Measurements from ENCODE around the gene AKR1D1.
"Not testable (repeated sequence)": the region's sequence is repeated elsewhere in the genome, so short reads cannot be mapped to it uniquely, and the experiment has no call there.

AKR1D1 gene

GRCh38 chr7:138144958-138145357 lies 68.7 kb downstream of the AKR1D1 start:
- Histone ChIP-seq H2AFZ (ENCODE audit: low read length) (no peak overlapping the region), H3K27ac (ENCODE audit: low read depth, low read length, poor library complexity, severe bottlenecking) (no peak overlapping the region), H3F3A (ENCODE audit: insufficient read depth, low read length) (no peaks in the 10 kb centered on the region), H3K4me3 (ENCODE audit: low read depth, low read length, poor library complexity, severe bottlenecking) (no peak overlapping the region), H3K79me2 (ENCODE audit: insufficient read depth, low read length) (no peaks in the 10 kb centered on the region), H3K36me3 (ENCODE audit: insufficient read depth, low read length) (no peaks in the 10 kb centered on the region), H3K4me2 (ENCODE audit: low read length) (no peak overlapping the region), H3K9me2 (ENCODE audit: low read depth, low read length) (no peaks in the 10 kb centered on the region), H4K20me1 (ENCODE audit: insufficient read depth, low read length) (no peaks in the 10 kb centered on the region), H3K9ac (ENCODE audit: low read length) (no peak overlapping the region), H3K9me3 (ENCODE audit: low read length) (no peaks in the 10 kb centered on the region), H3K27me3 (ENCODE audit: insufficient read depth, low read length) (no peaks in the 10 kb centered on the region), H3K4me1 (ENCODE audit: insufficient read depth, low read length, severe bottlenecking) (no peaks in the 10 kb centered on the region)
- no peak for TF ChIP-seq EZH2 (IDR thresholded peaks at IDR 0.05; ENCODE audit: borderline replicate concordance, low read length)
- TF ChIP-seq CTCF (IDR thresholded peaks at IDR 0.05; ENCODE audit: low read length) = no peak

DNA sequence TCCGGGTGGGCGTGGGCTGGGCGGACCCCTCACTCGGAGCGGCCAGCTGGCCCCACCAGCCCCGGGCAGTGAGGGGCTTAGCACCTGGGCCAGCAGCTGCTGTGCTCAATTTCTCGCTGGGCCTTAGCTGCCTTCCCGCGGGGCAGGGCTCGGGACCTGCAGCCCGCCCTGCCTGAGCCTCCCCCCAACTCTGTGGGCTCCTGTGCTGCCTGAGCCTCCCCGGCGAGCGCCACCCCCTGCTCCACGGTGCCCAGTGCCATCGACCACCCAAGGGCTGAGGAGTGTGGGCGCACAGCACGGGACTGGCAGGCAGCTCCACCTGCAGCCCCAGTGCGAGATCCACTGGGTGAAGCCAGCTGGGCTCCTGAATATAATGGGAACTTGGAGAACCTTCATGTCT lies 70.0 kb downstream of the AKR1D1 start:
- not testable (repeated sequence) for H2AFZ ChIP-seq (ENCODE audit: low read length); H4K20me1 ChIP-seq (ENCODE audit: insufficient read depth, low read length); H3K27me3 ChIP-seq (ENCODE audit: insufficient read depth, low read length); H3K27ac ChIP-seq (ENCODE audit: low read depth, low read length, poor library complexity, severe bottlenecking); H3K9me2 ChIP-seq (ENCODE audit: low read depth, low read length); H3K36me3 ChIP-seq (ENCODE audit: insufficient read depth, low read length); H3K9ac ChIP-seq (ENCODE audit: low read length); H3F3A ChIP-seq (ENCODE audit: insufficient read depth, low read length); H3K4me1 ChIP-seq (ENCODE audit: insufficient read depth, low read length, severe bottlenecking); H3K4me3 ChIP-seq (ENCODE audit: low read depth, low read length, poor library complexity, severe bottlenecking); H3K9me3 ChIP-seq (ENCODE audit: low read length); H3K4me2 ChIP-seq (ENCODE audit: low read length); H3K79me2 ChIP-seq (ENCODE audit: insufficient read depth, low read length)

- H3K9me2 ChIP-seq (ENCODE audit: low read depth, low read length); H3K27me3 ChIP-seq (ENCODE audit: insufficient read depth, low read length); H3F3A ChIP-seq (ENCODE audit: insufficient read depth, low read length); H3K4me3 ChIP-seq (ENCODE audit: low read depth, low read length, poor library complexity, severe bottlenecking); H3K9me3 ChIP-seq (ENCODE audit: low read length); H4K20me1 ChIP-seq (ENCODE audit: insufficient read depth, low read length); H3K4me2 ChIP-seq (ENCODE audit: low read length); H3K36me3 ChIP-seq (ENCODE audit: insufficient read depth, low read length); H3K27ac ChIP-seq (ENCODE audit: low read depth, low read length, poor library complexity, severe bottlenecking); H3K9ac ChIP-seq (ENCODE audit: low read length); H3K79me2 ChIP-seq (ENCODE audit: insufficient read depth, low read length); H3K4me1 ChIP-seq (ENCODE audit: insufficient read depth, low read length, severe bottlenecking); H2AFZ ChIP-seq (ENCODE audit: low read length): not testable (repeated sequence)
These were observed 70.8 kb downstream of the AKR1D1 start for GRCh38 chr7:138146757-138147734.

DNA sequence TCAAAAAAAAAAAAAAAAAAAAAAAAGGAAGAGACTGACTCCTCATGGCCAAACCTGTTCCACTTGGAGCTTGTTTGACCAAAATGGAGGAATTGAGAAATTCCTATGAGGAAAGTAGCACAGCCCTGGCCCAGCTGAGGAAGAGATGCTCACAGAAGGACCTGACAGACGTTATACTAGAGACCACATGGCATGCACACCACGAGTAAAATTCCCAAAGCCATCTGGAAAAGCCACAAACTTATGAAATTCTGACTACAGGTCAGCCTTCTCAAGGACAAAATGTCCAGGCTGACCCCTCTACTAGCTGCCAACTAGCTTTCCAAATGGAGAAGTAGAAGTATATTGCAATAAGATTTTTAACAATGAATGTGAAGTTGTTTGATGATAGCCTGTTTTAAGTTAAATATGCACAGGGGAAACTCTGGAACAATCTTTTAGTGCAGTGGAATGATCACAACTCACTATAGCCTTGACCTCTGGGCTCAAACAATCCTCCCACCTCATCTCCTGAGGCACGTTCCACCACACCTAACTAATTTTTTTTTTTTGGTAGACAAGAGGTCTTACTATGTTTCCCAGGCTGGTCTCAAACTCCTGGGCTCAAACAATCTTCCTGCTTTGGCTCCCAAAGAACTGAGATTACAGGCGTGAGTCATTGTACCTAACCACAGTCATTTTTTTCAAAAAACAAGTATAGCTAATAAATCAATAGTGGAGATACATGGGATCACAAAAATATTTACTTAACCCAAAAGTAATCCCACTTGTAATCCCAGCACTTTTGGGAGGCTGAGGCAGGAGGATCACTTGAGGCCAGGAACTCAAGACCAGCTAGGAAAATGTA lies 75.7 kb downstream of the AKR1D1 start:
- H3K9ac ChIP-seq (ENCODE audit: low read length) = no peak overlapping the region
- no peaks in the 10 kb centered on the region for H3K79me2 ChIP-seq (ENCODE audit: insufficient read depth, low read length)
- H2AFZ ChIP-seq (ENCODE audit: low read length) = no peak overlapping the region
- no peaks in the 10 kb centered on the region for H4K20me1 ChIP-seq (ENCODE audit: insufficient read depth, low read length)
- TF ChIP-seq CTCF (IDR thresholded peaks at IDR 0.05; ENCODE audit: low read length) (no peak), EZH2 (IDR thresholded peaks at IDR 0.05; ENCODE audit: borderline replicate concordance, low read length) (no peak)
- no peak overlapping the region for H3K27ac ChIP-seq (ENCODE audit: low read depth, low read length, poor library complexity, severe bottlenecking)
- no peak overlapping the region for H3K4me2 ChIP-seq (ENCODE audit: low read length)
- no peaks in the 10 kb centered on the region for H3K4me1 ChIP-seq (ENCODE audit: insufficient read depth, low read length, severe bottlenecking)
- H3K4me3 ChIP-seq (ENCODE audit: low read depth, low read length, poor library complexity, severe bottlenecking) = no peak overlapping the region
- H3F3A ChIP-seq (ENCODE audit: insufficient read depth, low read length) = no peaks in the 10 kb centered on the region
- no peaks in the 10 kb centered on the region for H3K27me3 ChIP-seq (ENCODE audit: insufficient read depth, low read length)
- no peaks in the 10 kb centered on the region for H3K9me2 ChIP-seq (ENCODE audit: low read depth, low read length)
- no peaks in the 10 kb centered on the region for H3K9me3 ChIP-seq (ENCODE audit: low read length)
- H3K36me3 ChIP-seq (ENCODE audit: insufficient read depth, low read length) = no peaks in the 10 kb centered on the region

All from OCI-LY1 (cell line).